Left ventricle myocardium superior (tissue), 1 donor: ENCODE data around the gene SERPINA1. TPM values are rescaled to one million over a fixed set of nuclear protein-coding genes. Genes with fewer than 3 reads are reported as not detected.
A peak's percentile ranks its signal among the peaks of the same experiment; 100 is the strongest.
"Not testable (repeated sequence)": the region's sequence is repeated elsewhere in the genome, so short reads cannot be mapped to it uniquely, and the experiment has no call there.

Source experiments
- ATAC-seq: fragments of 200-7000 bp; cut with Tn5 transposase; one replicate; pipeline ENCODE4 v1.9.1; 2020; ENCODE audit warnings: mild to moderate bottlenecking, moderate library complexity
- DNase-seq: peaks from one replicate; pipeline ENCODE4 v3.0.0-alpha.2; 2020
- intact Hi-C: fragments of 100-400 bp; cut with micrococcal nuclease; formaldehyde crosslinking; loops from one replicate; pipeline ENCODE4 v1.11.0; 2022
- total RNA-seq: library from RNA; stranded (reverse); fragmentation: NEBNext Ultra II Directional; extraction: Animal tissue kit (Norgen Biotek cat#: 25700); gene quantifications from one replicate; pipeline ENCODE4 v1.2.1, GENCODE V29; 2021
- donor health status: DM: no; HTN: yes; CAD: no; lungs with severe emphysema.

Gene SERPINA1
- total RNA-seq, 1 donor from 2014 or later = 7.7 TPM

DNA sequence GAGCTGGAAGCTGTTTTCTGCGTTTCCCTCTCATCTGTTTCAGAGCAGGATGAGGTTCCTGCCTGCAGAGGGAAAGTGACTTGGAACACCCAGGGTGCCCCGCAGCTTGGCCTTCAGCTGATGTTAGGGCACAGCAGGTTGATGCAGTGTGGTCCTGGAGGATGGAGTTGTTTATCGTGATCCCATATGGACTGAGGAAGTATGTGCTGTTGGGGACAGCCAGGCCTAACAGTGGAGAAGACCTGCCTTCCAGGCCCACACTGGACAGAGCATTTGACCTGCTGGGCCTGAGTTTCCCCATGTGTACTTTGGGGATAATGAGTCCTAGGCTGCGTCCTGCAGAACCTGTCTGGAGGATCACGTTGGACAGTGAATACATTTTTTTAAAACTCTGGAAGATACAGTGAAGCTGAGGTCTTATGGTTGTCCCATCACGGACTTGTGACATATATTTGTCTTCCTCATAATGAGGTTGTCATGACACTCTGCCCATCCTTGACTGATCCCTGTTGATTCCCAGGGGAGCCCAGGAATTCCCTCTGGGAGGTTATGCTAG lies 12.8 kb downstream of the SERPINA1 start:
- intact Hi-C loops = no loop called here
- DNase-seq = no peak
- ATAC-seq = no peak

DNA sequence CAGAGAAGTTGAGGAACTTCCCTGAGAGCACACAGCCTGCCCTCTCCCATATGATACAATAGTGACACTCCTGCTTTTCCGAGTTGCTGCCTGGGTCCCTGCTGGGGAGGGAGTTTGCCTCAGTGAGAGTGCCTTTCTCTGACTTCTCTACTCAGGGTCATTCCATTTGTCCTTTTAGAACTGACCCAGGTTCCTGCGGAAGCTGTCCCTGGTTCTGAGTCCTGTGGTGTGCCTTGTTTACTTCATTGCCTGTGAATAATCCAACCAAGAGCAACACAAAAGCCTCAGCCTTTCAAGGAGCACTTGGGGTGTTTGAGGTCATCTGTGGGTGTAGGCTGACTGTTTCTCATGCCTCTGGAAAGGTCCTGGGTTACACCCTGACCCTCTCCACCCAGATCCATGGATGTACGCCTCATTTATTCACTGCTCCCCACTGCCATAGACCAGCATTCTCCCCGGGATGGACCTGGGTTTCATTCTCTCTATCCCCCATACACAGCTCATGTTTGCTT lies 13.6 kb downstream of the SERPINA1 start:
- ATAC-seq (no peak), DNase-seq (no peak)
- intact Hi-C loops = no loop called here

DNA sequence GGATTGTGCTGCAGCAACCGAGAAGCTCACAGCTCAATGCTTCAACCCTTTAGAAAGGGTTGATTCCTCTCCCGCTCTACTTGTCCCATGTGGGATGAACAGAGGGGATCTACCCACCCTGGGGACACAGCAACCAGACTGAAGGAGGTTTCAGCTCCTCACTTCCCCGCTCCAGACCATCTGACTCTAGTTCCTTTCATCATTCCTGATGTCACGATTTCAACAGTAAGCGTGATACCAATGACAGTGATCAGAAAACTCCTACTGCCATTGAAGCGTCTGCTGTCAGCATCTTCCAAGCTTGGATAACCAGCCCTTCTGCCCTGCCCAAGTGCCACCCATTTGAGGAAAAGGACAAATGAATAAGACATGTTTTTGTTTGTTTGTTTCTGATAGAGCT lies 14.3 kb downstream of the SERPINA1 start:
- ATAC-seq (no peak), DNase-seq (no peak)
- intact Hi-C loops = no loop called here

DNA sequence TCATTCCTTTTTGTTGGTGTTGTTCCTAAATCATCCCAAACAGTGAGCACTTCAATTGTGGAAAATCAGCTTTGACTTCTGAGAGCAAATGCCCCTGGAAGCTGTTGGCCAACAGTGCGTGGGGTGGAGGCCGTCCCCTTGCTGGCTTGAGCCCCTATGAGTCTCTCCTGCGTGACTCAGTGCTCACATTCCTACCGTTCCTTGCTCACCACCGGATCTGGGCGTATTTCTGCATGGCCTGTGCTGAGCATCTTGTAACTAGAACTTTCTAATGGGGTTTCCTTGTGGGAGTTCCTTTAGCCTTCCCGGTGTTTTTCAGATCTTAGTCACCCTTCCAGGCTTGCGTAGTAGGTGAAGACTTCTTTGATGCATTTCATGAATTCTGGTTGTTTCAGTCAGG lies 14.7 kb downstream of the SERPINA1 start:
- ATAC-seq = no peak
- no peak for DNase-seq
- intact Hi-C loops = no loop called here

DNA sequence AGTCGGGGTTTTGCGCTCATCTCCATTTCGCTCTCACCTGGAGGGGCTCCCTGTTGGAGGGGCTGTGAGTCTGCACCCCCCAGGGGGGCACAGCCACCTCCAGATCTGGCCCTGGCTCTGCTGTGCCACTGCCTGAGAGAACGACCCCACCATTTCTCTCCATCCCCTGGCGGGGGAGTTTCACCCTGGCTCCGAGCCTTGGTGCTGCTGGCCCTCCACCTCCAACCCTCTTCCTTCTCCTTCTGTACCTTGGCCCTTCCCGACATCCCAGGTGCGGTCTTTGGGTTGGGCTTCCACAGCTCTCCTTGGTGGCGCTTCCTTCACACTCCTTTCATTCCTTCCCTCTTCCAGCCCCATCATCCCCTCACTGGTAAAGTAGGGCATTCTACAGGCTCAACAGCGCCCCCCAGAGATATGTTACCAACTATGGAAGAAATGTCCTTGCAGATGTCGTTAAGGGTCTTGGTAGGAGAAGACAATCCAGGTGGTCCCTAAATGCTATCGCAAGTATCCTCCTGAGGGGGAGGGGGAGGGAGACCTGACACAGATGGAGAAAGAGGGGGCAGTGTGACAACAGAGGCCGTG lies 16.3 kb downstream of the SERPINA1 start:
- intact Hi-C loops = no loop called here
- ATAC-seq = no peak
- no peak for DNase-seq

DNA sequence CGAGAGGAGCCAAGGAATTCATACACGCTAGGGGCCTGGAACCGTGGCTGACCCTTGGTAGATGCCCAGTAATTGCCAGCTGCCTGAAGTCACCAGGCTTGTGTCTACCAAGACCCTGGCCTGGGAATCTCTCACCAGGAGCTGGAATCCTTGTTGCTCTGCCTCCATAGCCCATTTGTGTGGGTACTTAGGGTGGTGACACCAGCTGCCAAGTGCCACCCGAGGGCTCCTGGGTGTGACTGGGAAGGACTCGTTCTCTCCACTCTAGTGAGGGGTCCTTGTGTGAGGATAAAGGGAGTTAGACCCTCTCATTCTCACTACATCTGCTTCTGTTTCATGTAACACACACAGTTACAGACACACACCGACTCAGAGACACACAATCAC lies 17.9 kb downstream of the SERPINA1 start:
- DNase-seq (no peak), ATAC-seq (no peak)
- intact Hi-C loops = no loop called here

DNA sequence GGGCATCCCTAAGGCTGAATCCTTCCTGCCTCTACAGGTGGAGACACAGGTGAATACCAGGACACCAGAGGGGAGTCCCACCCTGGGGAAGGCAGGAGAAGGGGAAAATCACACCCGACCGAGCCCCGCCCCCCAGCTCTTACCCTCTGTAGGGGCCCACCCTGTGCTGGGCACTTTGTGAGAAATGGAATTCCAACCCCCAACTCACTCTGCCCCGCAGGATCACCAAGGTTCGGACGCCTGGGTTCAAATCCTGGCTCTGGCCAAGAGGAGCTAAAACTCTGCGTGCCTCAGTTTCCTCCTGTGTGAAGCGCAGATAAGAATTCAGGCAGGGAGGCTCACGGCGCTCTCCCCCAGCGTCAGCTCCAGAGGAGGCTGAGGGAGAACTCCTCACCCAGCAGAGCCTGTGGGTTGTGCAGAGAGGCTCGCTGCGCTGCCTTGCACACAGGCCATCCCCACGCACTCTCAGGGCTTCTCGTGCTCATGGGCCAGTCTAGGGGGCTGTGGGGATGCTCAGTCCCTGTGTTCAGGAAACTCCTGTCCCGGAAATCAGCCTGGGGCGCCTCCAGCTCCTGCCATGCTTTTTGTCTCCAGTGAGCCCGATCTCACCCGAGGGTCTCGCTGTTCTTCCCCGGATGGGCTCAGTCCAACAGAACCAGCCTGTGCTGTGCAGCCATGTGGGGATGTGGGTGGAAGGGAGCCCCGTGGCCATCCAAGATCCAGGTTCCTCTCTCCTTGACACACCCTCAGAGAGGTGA lies 18.5 kb downstream of the SERPINA1 start:
- intact Hi-C loops, ATAC-seq, DNase-seq: not testable (repeated sequence)

DNA sequence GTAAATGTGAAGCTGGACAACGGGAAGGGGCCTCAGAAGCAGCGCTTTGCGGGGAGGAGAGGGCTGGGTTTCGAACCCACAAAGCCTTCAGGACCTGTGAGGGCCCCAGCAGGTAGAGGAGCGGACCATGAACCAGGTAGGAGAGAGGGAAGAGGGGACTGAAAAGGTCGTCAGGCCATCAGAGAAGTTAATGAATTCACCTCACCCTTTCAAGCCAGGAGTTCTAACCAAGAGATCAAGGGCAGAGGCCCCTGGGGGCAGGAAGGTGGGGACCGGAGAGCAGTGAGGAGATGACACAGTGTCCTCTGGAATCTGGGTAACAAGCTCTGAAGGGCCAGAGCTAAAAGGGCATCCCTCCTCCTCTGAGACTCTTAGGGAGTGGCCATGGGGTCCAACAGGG lies 19.4 kb downstream of the SERPINA1 start:
- DNase-seq (no peak), ATAC-seq (no peak)
- intact Hi-C loops = no loop called here

DNA sequence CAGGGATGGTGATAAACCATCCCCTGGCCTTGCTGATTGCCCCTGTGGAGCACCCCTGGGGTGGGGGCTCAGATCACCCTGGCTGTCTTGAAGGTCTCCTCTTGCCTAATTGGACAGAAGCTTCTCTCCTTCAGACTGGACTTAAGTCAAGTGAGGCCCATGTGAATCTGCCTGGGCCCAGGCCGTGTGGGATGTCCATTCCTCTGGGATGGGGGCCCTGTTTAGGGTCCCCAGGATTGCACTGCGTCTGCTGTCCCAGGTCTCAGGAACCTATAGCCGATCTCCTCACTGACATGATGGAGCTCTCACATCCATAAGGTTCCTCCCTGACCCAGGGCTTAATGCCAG lies 20.2 kb downstream of the SERPINA1 start:
- ATAC-seq (no peak), DNase-seq (no peak)
- intact Hi-C loops = no loop called here

DNA sequence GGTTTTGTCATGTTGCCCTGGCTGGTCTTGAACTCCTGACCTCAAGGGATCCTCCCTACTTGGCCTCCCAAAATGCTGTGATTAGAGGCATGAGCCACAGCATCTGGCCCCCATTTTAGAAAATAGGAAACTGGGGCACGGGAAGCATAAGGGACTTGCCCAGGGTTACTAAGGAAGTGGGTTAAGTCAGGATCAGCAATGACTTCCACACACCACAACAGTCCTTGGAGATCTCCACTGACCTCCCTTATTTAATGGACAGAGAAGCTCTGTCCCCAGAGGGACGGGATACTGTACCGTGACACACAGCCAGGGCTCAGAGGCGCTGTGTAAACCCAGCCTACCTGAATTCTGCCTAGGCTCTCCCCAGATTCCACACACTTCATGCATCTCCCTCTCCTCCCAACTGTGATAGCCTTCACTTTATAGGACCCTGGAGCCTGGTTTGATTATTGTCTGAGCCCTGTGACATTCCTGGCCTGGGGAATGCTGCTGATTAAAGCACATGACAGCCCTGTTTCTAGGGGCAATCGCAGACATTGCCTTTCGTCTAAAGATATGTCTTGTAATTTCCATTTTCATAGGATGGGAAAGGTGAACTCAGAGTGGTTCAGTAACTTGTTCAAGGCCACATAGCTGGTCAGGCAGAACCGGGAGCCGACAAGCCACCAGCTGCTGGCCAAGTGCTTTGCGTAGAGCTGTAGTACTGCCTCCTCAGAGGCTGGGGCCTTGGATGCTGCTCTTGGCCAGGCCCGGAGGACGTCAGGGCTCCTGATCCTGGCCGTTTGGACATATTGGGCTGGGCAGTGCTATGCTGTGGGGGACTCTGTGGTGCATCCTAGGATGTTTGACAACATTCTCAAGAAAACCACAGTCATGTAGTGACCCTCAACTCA lies 20.8 kb downstream of the SERPINA1 start:
- intact Hi-C loops = no loop called here
- peak; percentile 29 for ATAC-seq

DNA sequence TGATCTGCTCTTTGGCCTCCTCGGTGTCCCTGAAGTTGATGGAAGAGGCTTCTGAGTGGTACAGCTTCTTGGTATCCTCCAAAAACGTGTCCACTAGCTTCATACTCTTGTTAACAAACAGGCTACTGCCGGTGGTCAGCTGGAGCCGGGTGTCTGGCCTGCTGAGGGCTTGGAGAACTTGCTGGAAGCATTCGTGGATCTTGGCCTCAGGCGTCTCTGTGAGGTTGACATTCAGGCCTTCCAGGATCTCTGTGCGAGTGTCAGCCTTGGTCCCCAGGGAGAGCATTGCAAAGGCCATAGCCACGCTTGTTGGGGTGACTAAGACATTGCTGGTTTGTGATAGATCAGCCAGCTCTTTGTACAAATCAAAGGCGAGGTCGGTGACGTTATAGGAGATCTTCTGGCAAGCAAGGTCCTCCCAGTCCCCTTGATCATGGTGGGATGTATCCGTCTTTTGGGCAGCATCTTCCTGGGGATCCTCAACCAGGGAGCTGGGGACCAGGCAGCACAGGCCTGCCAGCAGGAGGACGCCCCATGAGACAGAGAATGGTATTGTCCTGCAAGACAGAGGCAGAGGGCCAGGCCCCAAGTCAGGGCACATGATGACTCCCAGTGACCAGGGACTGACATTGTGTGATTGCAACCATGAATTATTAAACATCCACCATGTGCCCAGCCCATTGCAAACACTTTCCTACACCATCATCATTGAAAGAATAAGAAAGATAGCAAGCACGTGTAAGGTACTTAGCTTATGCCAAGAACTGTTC lies 22.1 kb downstream of the SERPINA1 start, which contains the start of gene SERPINA2:
TSS of gene SERPINA2 (minus strand) at position 553 of the 770 bp plus-strand sequence.
- ATAC-seq = no peak
- no peak for DNase-seq
- intact Hi-C loops = no loop called here

More for the DNA sequence above, 20.8 kb downstream of the SERPINA1 start:
- no peak for DNase-seq

DNA sequence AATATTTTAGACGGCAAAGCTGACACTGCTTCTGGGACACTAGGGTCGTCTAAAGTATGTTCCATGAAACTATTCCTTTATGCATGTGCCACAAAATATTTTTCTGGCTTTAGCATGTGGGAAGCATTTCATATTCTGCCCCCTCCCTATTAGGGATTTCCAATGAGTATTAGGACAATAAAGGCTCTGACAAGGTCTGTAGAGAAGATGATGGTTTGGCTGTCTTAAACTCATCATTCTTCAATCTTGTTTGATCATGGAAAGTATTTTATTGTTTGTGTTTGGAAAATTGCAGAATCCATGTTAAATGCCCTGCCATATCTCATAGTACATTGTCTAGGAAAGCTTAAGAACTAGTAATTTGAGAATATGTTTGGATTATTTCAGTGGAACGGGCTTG lies 22.8 kb downstream of the SERPINA1 start:
- DNase-seq = no peak
- no peak for ATAC-seq

DNA sequence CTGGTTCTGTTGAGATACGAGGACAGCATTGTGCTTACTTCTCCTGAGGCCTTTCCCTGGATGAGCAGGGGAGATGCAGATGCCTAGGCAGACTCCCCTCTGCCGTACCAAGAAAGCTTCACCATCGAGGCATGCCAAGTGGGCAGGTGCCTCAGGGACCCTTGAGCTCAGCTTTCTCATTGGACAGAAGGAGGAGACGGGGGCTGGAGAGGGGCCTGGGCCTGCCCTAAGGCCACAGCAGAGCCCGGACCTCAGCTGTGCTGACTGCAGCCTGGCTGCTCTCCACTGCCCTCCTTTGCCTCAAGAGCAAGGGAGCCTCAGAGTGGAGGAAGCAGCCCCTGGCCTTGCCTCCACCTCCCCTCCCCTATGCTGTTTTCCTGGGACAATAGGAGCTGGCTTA lies 23.4 kb downstream of the SERPINA1 start:
- intact Hi-C loops = no loop called here
- ATAC-seq (no peak), DNase-seq (no peak)

More for the DNA sequence above, 22.8 kb downstream of the SERPINA1 start:
- intact Hi-C loops = no loop called here

DNA sequence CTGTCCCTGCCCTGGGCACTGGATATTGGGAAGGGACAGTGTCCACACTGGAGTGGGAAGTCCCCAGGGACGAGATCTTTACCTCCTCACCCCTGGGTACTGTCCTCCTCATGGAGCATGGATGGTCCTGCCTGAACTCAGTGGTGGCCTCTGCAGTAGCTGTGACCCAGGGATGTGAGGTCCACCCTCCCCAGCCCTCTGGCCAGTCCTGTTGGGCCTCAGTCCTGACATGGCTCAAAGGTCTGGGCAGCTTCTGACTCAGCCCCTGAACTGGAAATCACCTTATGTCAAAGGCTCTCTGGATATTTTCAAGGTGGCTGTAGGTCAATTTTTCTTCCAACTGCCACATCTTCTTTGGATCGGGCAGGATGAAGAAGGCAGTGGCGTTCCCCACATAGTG lies 24.4 kb downstream of the SERPINA1 start:
- ATAC-seq (no peak), DNase-seq (no peak)
- intact Hi-C loops = no loop called here

DNA sequence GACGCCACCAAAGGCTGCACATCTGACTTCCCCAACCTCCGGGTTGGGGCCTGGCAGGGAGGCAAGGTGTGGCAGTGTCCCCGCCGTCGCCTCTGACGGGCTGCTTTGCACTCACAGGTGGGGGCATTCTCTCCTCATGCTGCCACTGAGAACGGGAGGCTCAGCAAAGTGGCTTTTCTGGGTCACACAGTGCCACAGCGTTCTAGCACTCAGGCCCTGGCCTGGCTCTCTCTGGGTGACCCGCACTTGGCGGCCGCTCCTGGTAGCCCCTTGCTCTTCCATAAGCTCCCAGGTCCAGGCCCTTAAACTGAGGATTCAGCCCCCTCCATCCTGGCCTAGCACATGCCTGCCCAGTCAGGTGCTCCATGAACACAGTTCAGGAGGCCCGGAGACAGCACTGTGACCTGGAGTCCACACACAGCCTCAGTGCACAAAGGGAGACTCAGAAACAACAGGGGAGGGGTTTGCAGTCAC lies 25.2 kb downstream of the SERPINA1 start:
- no peak for DNase-seq
- intact Hi-C loops = no loop called here
- ATAC-seq = no peak

DNA sequence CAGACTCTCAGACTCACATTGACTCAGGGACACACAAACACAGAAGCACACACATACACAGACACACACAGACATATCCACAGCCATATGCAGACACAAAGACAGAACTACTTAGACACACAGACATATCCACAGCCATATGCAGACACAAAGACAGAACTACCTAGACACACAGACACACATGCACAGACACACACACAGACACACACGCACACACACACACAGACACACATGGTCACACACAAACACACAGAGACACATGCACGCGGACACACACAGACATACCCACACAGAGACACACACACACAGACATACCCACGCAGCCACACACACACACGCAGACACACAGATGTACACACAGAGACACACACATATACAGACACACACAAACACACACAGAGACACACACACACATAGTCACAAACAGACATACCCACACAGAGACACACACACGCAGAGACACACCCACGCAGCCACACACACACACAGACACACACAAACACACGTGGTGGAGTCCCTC lies 25.7 kb downstream of the SERPINA1 start:
- ATAC-seq (no peak), DNase-seq (no peak)
- intact Hi-C loops = no loop called here

DNA sequence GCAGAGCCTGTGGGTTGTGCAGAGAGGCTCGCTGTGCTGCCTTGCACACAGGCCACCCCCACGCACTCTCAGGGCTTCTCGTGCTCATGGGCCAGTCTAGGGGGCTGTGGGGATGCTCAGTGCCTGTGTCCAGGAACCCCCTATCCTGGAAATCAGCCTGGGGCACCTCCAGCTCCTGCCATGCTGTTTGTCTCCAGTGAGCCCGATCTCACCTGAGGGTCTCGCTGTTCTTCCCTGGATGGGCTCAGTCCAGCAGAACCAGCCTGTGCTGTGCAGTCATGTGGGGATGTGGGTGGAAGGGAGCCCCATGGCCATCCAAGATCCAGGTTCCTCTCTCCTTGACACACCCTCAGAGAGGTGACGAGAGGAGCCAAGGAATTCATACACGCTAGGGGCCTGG lies 26.7 kb downstream of the SERPINA1 start:
- no peak for ATAC-seq
- intact Hi-C loops = no loop called here
- DNase-seq = no peak

DNA sequence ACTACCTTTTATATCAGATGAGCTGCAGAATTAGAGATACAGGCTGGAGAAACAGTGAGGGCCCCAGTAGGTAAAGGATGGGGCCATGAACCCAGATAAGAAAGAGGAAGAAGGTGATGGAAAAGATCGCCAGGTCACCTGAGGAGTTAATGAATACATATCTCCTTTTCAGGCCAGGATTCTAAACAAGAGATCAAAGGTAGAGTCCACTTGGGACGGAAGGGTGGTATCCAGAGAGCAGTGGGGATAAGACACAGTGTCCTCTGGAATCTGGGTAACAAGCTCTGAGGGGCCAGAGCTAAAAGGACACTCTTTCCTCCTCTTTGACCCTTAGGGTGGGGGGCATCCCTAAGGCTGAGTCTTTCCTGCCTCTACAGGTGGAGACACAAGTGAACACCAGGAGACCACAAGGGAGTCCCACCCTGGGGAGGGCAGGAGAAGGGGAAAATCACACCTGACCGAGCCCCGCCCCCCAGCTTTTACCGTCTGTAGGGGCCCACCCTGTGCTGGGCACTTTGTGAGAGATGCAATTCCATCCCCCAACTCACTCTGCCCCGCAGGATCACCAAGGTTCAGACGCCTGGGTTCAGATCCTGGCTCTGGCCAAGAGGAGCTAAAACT lies 27.3 kb downstream of the SERPINA1 start:
- intact Hi-C loops = no loop called here
- DNase-seq = no peak
- ATAC-seq = no peak
